GM19193 (cell line): ENCODE measurements around the gene SLC5A2.

ENCODE experiments used
- POLR2A ChIP-seq: IDR thresholded peaks from 4 replicates; pipeline ENCODE4 v1.6.1; 2011; ENCODE audit not compliant: insufficient read depth, insufficient read length; ENCODE audit errors: extremely low read depth

SLC5A2 gene

GRCh38 chr16:31499928-31500327 is 17.0 kb downstream of the SLC5A2 start:
- TF ChIP-seq POLR2A, result no peak

- TF ChIP-seq POLR2A, result no peak
Measured at GRCh38 chr16:31501226-31501965, 18.5 kb downstream of the SLC5A2 start.

GRCh38 chr16:31501966-31502348 is 19.0 kb downstream of the SLC5A2 start:
- no peak for TF ChIP-seq POLR2A

GRCh38 chr16:31502981-31503380 is 20.1 kb downstream of the SLC5A2 start:
- TF ChIP-seq POLR2A, result no peak

- TF ChIP-seq POLR2A, result no peak
Measured at GRCh38 chr16:31504159-31504558, 21.2 kb downstream of the SLC5A2 start.

GRCh38 chr16:31505483-31505882 is 22.6 kb downstream of the SLC5A2 start:
- TF ChIP-seq POLR2A, result no peak

GRCh38 chr16:31507617-31507928 is 24.6 kb downstream of the SLC5A2 start:
- no peak for TF ChIP-seq POLR2A

- TF ChIP-seq POLR2A, result peak; percentile 90
Measured at GRCh38 chr16:31507929-31508705, 25.2 kb downstream of the SLC5A2 start, which contains the start of gene RUSF1. Gene RUSF1, minus strand, starts transcription at chr16:31508391. Its CDS starts 18 bp downstream, at chr16:31508373.

GRCh38 chr16:31508706-31509195 is 25.8 kb downstream of the SLC5A2 start:
- no peak for TF ChIP-seq POLR2A

- TF ChIP-seq POLR2A, result no peak
Measured at GRCh38 chr16:31513126-31513525, 30.2 kb downstream of the SLC5A2 start.

GRCh38 chr16:31513884-31514283 is 31.0 kb downstream of the SLC5A2 start:
- TF ChIP-seq POLR2A, result no peak

GRCh38 chr16:31517800-31518402 is 35.0 kb downstream of the SLC5A2 start:
- no peak for TF ChIP-seq POLR2A

- TF ChIP-seq POLR2A, result no peak
Measured at GRCh38 chr16:31519759-31520431, 37.0 kb downstream of the SLC5A2 start.

GRCh38 chr16:31521368-31521767 is 38.4 kb downstream of the SLC5A2 start:
- TF ChIP-seq POLR2A, result no peak

GRCh38 chr16:31522071-31522470 is 39.1 kb downstream of the SLC5A2 start:
- no peak for TF ChIP-seq POLR2A
